A172 (cell line): ENCODE measurements around the gene MRPS34. TPM values are rescaled to one million over a fixed set of nuclear protein-coding genes. Genes with fewer than 3 reads are reported as not detected.
A peak's percentile ranks its signal among the peaks of the same experiment; 100 is the strongest.

ENCODE experiments used
- DNase-seq: peaks from one replicate; pipeline ENCODE4 v3.0.0-alpha.2; 2015; ENCODE audit warnings: low spot score
- total RNA-seq: library from RNA; depleted of rRNA; stranded (reverse); fragments of >200 nt; shearing (Covaris generic); gene quantifications from 2 replicates; pipeline ENCODE4 v1.2.3, GENCODE V29; 2014

MRPS34 gene
- total RNA-seq, 1 experiment from 2014 or later = 223 TPM

DNA sequence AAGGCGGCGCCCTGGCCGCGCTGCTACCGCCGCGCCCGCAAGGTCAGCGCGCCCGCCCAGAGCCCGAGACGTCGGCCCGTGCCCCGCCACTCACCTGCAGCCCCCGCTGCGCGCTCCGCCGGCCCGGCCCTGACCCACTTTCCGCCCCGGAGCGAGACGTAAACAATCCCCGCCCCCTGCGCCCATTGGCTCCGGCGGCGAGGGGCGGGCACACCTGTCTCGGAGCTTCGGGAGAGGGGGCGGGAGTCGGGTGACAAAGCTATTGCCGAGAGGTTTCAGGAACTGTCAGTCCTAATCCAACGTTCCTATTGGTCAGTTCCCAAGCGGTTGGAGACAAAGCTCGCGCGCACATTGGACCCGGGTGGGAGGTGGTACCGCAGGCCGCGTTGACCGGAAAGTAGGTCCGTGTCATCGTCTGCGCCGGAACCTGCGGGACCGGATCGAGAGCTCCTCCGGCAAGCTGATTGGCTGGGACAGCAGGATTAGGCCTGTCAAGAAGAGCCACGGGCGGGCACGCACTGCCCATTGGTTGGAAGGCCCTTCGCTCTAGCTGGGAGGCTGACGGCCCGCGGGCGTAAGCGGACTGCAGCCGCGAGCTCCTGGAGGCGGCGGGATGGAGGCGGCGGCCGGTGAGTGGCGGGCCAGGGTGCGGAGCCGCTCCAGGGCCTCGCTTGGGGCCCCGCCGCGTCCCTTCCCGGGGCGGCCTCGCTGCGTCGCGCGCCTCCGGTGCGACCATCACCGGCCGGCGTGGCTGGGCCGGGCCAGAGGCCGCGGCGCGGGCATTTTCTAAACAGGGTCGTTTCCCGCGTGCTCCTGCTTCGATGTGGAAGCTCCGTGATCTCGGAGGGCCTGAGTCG is 9.7 kb upstream of the MRPS34 start, which contains the start of the genes NUBP2 and SPSB3:
NUBP2 (plus strand) TSS at position 553 of the 857 bp plus-strand sequence; CDS start at position 614, 61 bp downstream.
SPSB3 (minus strand) TSS at position 164 of the 857 bp plus-strand sequence. CDS start 1,088 bp downstream, outside the sequence.
- DNase-seq = peak; percentile 100

DNA sequence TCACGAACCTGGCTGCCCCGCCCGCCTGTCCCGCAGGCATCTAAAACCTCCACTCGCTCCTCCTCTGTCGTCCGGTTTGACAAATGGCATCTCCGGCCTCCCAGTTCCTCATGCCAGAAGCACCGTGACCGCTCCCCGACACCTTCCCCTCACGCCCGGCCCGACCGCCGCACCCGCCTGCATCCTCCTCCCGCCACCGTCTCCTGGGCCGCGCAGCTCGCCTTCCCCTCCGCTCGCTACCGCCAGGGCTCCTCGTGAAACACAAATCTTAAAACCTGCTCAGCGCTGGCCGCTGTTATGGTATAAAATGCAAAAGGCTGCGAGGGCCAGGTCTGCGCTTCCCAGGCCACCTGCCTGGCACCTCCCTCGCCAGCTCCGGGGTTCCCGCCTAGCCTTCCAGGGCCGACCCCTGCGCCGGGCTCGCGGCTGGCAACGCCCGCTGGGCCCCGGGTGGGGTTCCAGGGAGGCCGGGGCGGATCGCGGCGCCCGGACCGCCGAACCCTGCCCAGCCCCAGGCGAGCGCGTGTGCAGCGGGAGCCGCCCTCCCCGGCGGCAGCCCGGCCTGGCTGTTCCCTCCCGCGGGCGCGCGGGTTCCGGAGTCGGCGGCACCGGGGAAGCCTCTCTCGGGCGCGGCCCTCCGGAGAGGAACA is 8.9 kb upstream of the MRPS34 start:
- DNase-seq = peak; percentile 21

DNA sequence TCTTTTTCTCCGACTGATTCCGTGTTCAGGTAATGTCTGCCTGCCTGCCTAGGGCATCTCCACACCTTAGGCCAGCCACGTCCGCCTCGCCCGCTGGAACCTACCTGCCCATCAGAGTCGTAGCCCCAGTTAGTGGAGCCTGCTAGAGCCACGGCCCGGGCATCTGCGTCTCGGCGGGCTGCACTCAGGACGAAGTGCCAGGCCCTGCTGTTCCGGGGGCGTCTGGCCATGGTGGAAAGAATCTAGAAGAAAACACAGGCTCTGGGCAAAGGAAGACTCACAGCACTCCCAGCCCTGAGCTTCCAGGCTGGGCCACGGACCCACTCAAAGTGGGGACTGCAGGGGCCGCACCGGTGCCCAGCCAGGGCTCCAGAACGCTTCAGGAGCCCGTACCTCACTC is 8.3 kb upstream of the MRPS34 start:
- DNase-seq = no peak

DNA sequence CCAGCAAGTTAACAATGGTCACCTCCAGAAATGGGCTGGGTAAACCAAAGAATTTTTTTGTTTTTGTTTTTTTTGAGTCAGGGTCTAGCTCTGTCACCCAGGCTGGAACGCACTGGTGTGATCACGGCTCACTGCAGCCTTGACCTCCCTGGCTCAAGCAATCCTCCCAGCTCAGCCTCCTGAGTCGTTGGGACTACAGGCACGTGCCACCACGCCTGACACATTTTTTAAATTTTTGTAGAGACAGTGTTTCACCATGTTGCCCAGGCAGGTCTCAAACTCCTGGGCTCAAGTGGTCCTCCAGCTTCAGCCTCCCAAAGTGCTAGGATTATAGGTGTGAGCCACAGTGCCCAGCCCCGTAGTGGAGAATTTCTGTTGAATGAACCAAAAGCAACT is 7.7 kb upstream of the MRPS34 start:
- no peak for DNase-seq

GRCh38 chr16:1779741-1780676 is 7.1 kb upstream of the MRPS34 start:
- no peak for DNase-seq

DNA sequence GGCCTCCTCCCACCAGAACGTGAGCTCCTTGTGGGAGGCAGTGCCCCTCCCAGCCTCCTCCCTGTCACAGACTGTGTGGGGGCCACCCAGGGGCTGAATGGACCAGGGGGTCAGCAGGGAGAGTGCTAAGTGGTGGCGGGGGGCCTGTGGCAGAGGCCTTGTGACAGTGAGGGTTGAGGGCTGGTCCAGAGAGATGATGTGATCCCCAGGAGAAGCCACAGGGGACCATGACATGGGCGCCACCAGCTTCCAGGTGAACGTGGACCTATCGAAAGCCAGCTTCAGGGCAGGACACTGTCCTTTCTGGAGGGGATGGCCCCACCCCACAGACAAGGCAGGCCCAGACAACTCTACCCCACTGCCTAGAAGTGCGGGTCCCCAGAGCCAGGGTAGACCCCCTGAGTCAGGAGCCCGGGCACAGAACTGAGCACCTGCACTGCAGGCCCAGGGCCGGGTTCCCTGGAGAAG is 6.3 kb upstream of the MRPS34 start:
- no peak for DNase-seq

DNA sequence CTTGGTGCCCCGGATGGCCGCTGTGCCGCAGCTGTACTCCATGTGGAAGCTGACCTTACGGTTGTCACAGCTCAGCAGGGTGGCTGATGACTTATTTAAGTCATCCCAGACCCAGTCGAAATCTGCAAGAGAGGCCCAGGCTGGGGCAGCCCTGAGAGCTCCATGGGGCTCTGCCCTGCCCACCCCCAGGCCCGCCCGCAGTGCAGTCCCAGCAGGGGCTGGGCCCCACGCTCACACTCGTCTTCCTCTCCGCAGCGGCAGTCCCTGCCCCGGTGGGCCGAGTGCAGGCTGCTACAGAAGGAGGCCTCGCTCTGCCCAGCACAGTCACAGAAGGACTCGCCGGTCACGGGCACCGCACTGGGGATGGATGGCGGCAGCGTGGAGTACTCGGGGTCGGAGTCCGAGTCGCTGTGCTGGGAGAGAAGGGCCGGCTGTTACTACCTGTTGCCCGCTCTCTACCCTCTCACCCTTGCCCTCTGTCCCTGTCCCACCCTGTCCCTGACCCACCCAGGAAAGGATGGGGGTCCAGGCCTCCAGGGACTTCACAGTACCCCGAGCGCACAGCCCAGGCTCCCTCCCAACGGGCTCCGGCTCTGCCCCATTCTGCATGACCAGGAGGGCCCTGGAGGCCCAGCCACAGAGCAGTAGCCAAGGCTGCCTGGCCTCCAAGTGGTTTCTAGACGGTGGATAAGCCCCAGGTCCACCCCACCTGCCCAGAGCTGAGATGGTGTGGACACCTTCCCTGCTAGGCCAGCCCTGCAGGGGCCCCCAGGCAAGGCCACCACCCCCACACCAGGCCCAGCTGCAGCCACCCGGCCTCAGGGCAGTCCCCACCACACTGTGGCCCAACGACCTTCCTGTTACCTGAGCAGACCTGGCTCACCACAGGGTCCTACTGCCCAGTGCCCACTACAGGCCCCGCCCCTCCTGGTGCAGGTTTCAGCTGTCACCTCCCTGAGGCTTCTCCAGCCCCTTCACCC is 5.6 kb upstream of the MRPS34 start:
- DNase-seq = no peak

DNA sequence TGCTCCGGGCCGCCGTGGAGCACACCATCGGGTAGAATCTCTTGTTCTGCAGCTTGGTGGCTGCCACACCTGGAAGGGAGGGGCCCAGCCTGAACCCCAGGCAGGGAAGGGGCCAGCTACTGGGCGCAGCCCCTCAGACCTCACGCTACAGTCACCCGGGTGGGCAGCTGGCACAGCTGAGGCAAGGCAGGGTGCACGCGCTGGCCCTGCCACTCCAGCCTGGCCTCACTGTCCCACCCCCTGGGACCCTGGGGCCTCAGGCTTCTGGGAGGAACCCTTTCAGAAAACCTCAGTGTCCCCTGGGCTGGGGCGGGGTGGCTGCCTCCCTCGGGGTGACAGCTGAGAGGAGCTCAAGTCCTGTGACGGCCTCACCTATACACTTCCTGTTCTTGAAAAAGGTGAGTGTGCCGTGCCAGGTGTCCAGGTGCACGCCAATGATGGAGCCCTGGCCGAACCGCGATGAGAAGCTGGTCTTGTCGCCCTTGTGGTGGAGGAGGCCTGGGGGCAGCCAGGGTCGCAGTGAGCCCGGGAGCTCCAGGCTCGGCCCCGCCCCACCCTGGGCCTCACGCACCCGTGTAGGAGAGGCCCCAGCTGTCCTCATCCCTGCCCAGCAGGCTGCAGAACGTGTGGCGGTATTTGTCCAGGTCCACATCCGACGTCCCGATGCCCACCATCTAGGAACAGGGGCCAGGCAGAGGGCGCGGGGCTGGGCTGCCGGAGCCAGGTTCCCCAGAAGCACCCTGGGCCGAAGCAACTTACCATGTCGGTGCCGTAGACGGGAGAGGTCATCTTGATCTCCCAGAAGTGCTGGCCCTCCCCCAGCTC is 4.7 kb upstream of the MRPS34 start:
- DNase-seq = no peak

- DNase-seq = no peak
Observed at GRCh38 chr16:1776991-1777374, 4.0 kb upstream of the MRPS34 start.

DNA sequence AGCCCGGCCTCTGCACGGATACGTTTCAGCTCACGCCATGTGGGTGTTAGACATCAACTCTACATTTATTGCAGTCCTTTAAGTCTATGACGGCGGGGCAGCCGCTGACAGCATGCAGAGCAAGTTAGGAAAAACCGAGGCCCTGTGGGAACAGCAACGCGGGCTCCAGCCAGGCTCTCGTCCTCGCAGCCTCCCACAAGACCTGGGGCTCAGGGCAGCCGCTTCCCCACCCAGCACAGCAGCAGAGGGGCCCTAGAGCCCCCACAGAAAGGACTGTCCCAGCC is 3.7 kb upstream of the MRPS34 start:
- no peak for DNase-seq

- no peak for DNase-seq
Observed at GRCh38 chr16:1775846-1776671, 3.1 kb upstream of the MRPS34 start.

- DNase-seq = no peak
Observed at GRCh38 chr16:1775006-1775845, 2.3 kb upstream of the MRPS34 start.

- no peak for DNase-seq
Observed at GRCh38 chr16:1774448-1774780, 1.5 kb upstream of the MRPS34 start.

DNA sequence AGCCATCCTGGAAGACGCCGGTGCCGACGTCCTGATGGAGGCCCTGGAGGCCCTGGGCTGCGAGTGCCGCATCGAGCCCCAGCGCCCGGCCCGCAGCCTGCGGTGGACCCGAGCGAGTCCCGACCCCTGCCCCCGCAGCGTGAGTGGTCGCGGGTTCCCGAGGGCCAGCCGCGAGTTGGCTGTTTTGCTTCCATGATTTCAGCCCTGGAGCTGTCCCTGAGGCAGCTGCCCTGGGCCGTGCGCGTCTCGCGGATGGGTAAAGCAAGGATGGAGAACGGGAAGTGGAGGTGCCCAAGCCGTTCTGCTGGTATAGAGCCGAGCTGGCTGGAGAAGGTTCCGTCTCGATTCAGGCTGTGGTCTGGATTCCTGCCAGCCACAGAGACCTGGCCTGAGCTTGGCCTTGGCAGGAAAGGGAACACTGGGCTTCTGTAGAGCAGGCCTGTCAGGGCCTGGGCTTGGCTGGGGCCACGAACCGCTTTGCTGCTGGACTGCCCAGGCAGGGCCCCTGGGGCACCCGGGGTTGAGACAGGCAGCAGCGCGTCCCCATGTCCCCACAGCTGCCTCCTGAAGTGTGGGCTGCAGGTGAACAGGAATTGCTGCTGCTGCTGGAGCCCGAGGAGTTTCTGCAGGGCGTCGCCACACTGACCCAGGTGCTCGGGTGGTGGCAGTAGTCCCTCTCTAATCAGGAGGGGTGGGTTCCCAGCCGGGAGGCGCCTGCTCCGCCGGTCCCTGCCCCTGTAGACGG is 941 bp upstream of the MRPS34 start:
- DNase-seq = no peak

DNA sequence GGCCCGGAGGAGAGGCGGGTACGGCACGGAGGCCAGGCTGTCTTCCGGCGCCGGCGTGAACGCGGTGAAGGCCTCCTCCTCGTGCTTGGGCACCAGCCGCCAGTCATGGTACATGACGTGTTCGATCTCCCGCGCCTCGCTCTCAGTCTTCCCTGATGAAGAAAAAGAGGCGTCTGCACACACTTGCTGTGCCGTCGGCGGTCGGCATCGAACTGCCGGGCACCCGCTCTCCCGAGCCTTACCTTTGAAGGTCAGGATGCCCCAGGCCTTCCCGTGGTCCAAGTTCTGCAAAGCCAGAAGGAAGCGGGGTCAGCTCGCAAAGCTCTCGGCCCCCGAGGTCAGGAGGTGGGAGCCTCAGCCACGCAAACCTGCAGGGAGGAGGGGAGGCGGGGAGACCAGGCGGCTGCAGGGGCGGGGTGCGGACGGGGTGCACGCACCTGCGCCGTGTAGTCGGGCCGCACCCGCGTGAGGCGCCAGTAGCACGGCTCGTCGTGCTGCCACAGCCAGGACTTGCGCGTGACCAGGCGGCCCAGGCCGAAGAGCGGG is 499 bp downstream of the MRPS34 start, which contains the start of gene EME2:
EME2 (plus strand) TSS at position 449 of the 546 bp plus-strand sequence. CDS start 418 bp downstream, outside the sequence.
- DNase-seq = no peak

DNA sequence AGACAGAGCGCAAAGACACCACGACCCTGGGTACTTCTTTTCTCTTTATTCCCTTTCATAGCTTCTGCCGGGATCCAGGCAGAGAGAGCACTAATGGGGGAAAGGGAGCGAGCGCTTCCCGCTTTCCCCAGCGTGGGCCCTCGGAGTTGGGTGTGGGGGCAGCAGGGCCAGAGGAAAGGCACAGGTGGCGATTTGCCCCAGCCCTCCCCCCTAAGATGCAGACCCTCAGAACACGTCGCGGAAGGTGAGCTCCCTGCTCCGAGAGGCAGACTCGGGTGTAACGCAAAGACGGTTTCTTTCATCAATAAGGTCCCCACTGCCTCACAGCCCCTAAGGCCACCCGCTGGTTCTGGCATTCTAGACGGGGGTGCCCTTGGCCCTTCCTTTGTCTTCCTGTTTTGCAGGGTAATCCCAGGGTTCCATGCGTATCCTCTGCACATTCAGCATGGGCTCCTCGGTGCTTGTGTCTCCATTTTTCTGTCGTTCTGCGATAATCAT is 1.0 kb downstream of the MRPS34 start:
- DNase-seq = no peak
